ENCODE measurements around the gene TSEN34. TPM values are rescaled to one million over a fixed set of nuclear protein-coding genes. Genes with fewer than 3 reads are reported as not detected.

TSEN34 gene
- total RNA-seq, 2 experiments from 2014 or later, result 16.7 to 23.6 TPM

- intact Hi-C loops (cut with micrococcal nuclease; ENCODE audit: unreplicated experiment), result no loop called here
- H3K9me2 ChIP-seq (ENCODE audit: insufficient read depth, low read length), result no peaks in the 10 kb centered on the region
- CTCF ChIA-PET (ENCODE audit: unreplicated experiment), result no interaction called here
- POLR2A ChIA-PET, result interaction anchor here (0.6 kb wide), 1 partner anchor 62 kb away, joined by 3 read pairs; no protein-coding TSS in a partner anchor
- H3K27ac ChIP-seq (ENCODE audit: low read depth, low read length, poor library complexity, severe bottlenecking), result peak overlapping the region; percentile 3
- no peak for DNase-seq (ENCODE audit: low spot score)
- H3K4me1 ChIP-seq (ENCODE audit: insufficient read depth, low read length, poor library complexity, severe bottlenecking), result peaks cover 63% of the 10 kb centered on the region
- H3K4me2 ChIP-seq (ENCODE audit: low read length), result peak overlapping the region; percentile 92
- peaks cover 92% of the 10 kb centered on the region for H3K36me3 ChIP-seq (ENCODE audit: insufficient read depth, low read length)
- no TSS peak for BruUV-seq (replicated peaks)
- TF ChIP-seq CTCF (conservative IDR thresholded peaks at IDR 0.05; ENCODE audit: low read length), result no peak
- TF ChIP-seq EZH2phosphoT487 (IDR thresholded peaks at IDR 0.05; ENCODE audit: borderline replicate concordance, low read depth, low read length), result no peak
- H2AFZ ChIP-seq (ENCODE audit: low read length), result no peak overlapping the region
- H3K4me3 ChIP-seq (ENCODE audit: low read depth, low read length, poor library complexity, severe bottlenecking), result peak overlapping the region; percentile 84
- H4K20me1 ChIP-seq (ENCODE audit: insufficient read depth, low read length), result peaks cover 60% of the 10 kb centered on the region
- H3K9me3 ChIP-seq (ENCODE audit: low read length), result no peaks in the 10 kb centered on the region
- H3K79me2 ChIP-seq (ENCODE audit: insufficient read depth, low read depth, low read length), result peaks cover 67% of the 10 kb centered on the region
Measured at GRCh38 chr19:54204767-54205468, 13.8 kb downstream of the TSEN34 start.

- Histone ChIP-seq H3K36me3 (ENCODE audit: insufficient read depth, low read length) (peaks cover 96% of the 10 kb centered on the region), H3K9me2 (ENCODE audit: insufficient read depth, low read length) (no peaks in the 10 kb centered on the region), H3K9me3 (ENCODE audit: low read length) (no peaks in the 10 kb centered on the region), H3K79me2 (ENCODE audit: insufficient read depth, low read depth, low read length) (peaks cover 54% of the 10 kb centered on the region), H4K20me1 (ENCODE audit: insufficient read depth, low read length) (peaks cover 58% of the 10 kb centered on the region), H3K4me1 (ENCODE audit: insufficient read depth, low read length, poor library complexity, severe bottlenecking) (peaks cover 60% of the 10 kb centered on the region), H2AFZ (ENCODE audit: low read length) (no peak overlapping the region), H3K4me3 (ENCODE audit: low read depth, low read length, poor library complexity, severe bottlenecking) (no peak overlapping the region), H3K4me2 (ENCODE audit: low read length) (peak overlapping the region; percentile 92), H3K27ac (ENCODE audit: low read depth, low read length, poor library complexity, severe bottlenecking) (no peak overlapping the region)
- no peak for TF ChIP-seq EZH2phosphoT487 (IDR thresholded peaks at IDR 0.05; ENCODE audit: borderline replicate concordance, low read depth, low read length)
- no peak for TF ChIP-seq CTCF (conservative IDR thresholded peaks at IDR 0.05; ENCODE audit: low read length)
- DNase-seq (ENCODE audit: low spot score), result no peak
- intact Hi-C loops (cut with micrococcal nuclease; ENCODE audit: unreplicated experiment), result no loop called here
- ChIA-PET CTCF (ENCODE audit: unreplicated experiment) (no interaction called here), POLR2A (no interaction called here)
- no TSS peak for BruUV-seq (replicated peaks)
Measured at GRCh38 chr19:54206030-54206830, 15.1 kb downstream of the TSEN34 start.

GRCh38 chr19:54206831-54207177, 15.7 kb downstream of the TSEN34 start:
- peaks cover 52% of the 10 kb centered on the region for H4K20me1 ChIP-seq (ENCODE audit: insufficient read depth, low read length)
- peak overlapping the region; percentile 21 for H3K4me2 ChIP-seq (ENCODE audit: low read length)

More at GRCh38 chr19:54206831-54207177, 15.7 kb downstream of the TSEN34 start:
- Histone ChIP-seq H3K36me3 (ENCODE audit: insufficient read depth, low read length) (peaks cover 92% of the 10 kb centered on the region), H3K27ac (ENCODE audit: low read depth, low read length, poor library complexity, severe bottlenecking) (no peak overlapping the region), H3K79me2 (ENCODE audit: insufficient read depth, low read depth, low read length) (peaks cover 49% of the 10 kb centered on the region), H3K9me2 (ENCODE audit: insufficient read depth, low read length) (no peaks in the 10 kb centered on the region), H3K9me3 (ENCODE audit: low read length) (no peaks in the 10 kb centered on the region), H3K4me3 (ENCODE audit: low read depth, low read length, poor library complexity, severe bottlenecking) (no peak overlapping the region), H3K4me1 (ENCODE audit: insufficient read depth, low read length, poor library complexity, severe bottlenecking) (peaks cover 60% of the 10 kb centered on the region), H2AFZ (ENCODE audit: low read length) (no peak overlapping the region)
- no peak for TF ChIP-seq CTCF (conservative IDR thresholded peaks at IDR 0.05; ENCODE audit: low read length)
- no peak for TF ChIP-seq EZH2phosphoT487 (IDR thresholded peaks at IDR 0.05; ENCODE audit: borderline replicate concordance, low read depth, low read length)
- intact Hi-C loops (cut with micrococcal nuclease; ENCODE audit: unreplicated experiment), result no loop called here
- no TSS peak for BruUV-seq (replicated peaks)
- CTCF ChIA-PET (ENCODE audit: unreplicated experiment), result no interaction called here
- DNase-seq (ENCODE audit: low spot score), result no peak
- POLR2A ChIA-PET, result no interaction called here
